HL-60/S4 treated with phorbol 12-myristate 13-acetate at 8.2 ng/mL for 4 days and 3 days (cell line): Measurements from ENCODE around the gene CAB39.

Experiments
- in situ Hi-C: fragments of 300-500 bp; cut with MboI; formaldehyde crosslinking; loops from 2 replicates; pipeline ENCODE4 v1.15.0; 2022; ENCODE audit warnings: low sequenced_read_pairs

CAB39 gene

GRCh38 chr2:230746213-230746612, 33.6 kb downstream of the CAB39 start:
- in situ Hi-C loops, result no loop called here

- in situ Hi-C loops, result no loop called here
Measured at GRCh38 chr2:230748087-230748486, 35.4 kb downstream of the CAB39 start.

- in situ Hi-C loops, result no loop called here
Measured at GRCh38 chr2:230749111-230749510, 36.5 kb downstream of the CAB39 start.

GRCh38 chr2:230751062-230751461, 38.4 kb downstream of the CAB39 start:
- in situ Hi-C loops, result no loop called here

- in situ Hi-C loops, result no loop called here
Measured at GRCh38 chr2:230754200-230754599, 41.6 kb downstream of the CAB39 start.

- in situ Hi-C loops, result no loop called here
Measured at GRCh38 chr2:230757476-230757875, 44.8 kb downstream of the CAB39 start.

GRCh38 chr2:230758566-230759480, 46.2 kb downstream of the CAB39 start:
- in situ Hi-C loops, result no loop called here

GRCh38 chr2:230759481-230760167, 47.0 kb downstream of the CAB39 start:
- in situ Hi-C loops, result no loop called here

GRCh38 chr2:230761704-230762103, 49.1 kb downstream of the CAB39 start:
- in situ Hi-C loops, result no loop called here

- in situ Hi-C loops, result no loop called here
Measured at GRCh38 chr2:230762317-230762896, 49.8 kb downstream of the CAB39 start.

GRCh38 chr2:230764346-230764745, 51.7 kb downstream of the CAB39 start:
- in situ Hi-C loops, result no loop called here

- in situ Hi-C loops, result no loop called here
Measured at GRCh38 chr2:230765611-230766300, 53.1 kb downstream of the CAB39 start.

GRCh38 chr2:230767862-230768388, 55.3 kb downstream of the CAB39 start:
- in situ Hi-C loops, result no loop called here

GRCh38 chr2:230770804-230771203, 58.2 kb downstream of the CAB39 start:
- in situ Hi-C loops, result no loop called here

GRCh38 chr2:230772156-230772555, 59.5 kb downstream of the CAB39 start:
- in situ Hi-C loops, result no loop called here

- in situ Hi-C loops, result no loop called here
Measured at GRCh38 chr2:230773039-230773773, 60.6 kb downstream of the CAB39 start.

GRCh38 chr2:230774348-230774951, 61.8 kb downstream of the CAB39 start:
- in situ Hi-C loops, result no loop called here

GRCh38 chr2:230775737-230776136, 63.1 kb downstream of the CAB39 start:
- in situ Hi-C loops, result no loop called here

- in situ Hi-C loops, result no loop called here
Measured at GRCh38 chr2:230777721-230778120, 65.1 kb downstream of the CAB39 start.
